OCI-LY7 (cell line): ENCODE results near the gene UNC5A. TPM values are rescaled to one million over a fixed set of nuclear protein-coding genes. Genes with fewer than 3 reads are reported as not detected.

Source experiments
- BruUV-seq: library from RNA; stranded (reverse); fragments of 400-500 nt; replicated peaks from 2 replicates; lab custom pipeline; 2021; lab: Mats Ljungman, UMichigan
- CTCF ChIA-PET: fragments of 300-600 bp; sonication (Branson Sonifier 250); formaldehyde crosslinking; loops from one replicate; lab custom pipeline; 2022; ENCODE audit warnings: antibody characterized with exemption; ENCODE audit not compliant: unreplicated experiment; lab: Charles Lee
- POLR2A ChIA-PET: fragments of 300-600 bp; sonication (Branson Sonifier 250); formaldehyde crosslinking; loops from one replicate; lab custom pipeline; 2022; ENCODE audit warnings: antibody characterized with exemption; lab: Charles Lee
- DNase-seq: peaks from one replicate; pipeline ENCODE4 v3.0.0-alpha.2; 2015; ENCODE audit warnings: low spot score
- H2AFZ ChIP-seq: fragments of 200-600 bp; sonication (generic), shearing (Covaris generic); 2 replicates; pipeline ENCODE4 v1.6.1; 2014; ENCODE audit warnings: mild to moderate bottlenecking, antibody characterized with exemption, low read length, moderate library complexity
- H3K27ac ChIP-seq: fragments of 200-600 bp; sonication (generic); 2 replicates; pipeline ENCODE4 v1.5.1; 2014; ENCODE audit warnings: mixed run types, low read depth, mild to moderate bottlenecking, moderate library complexity, low read length, inconsistent platforms; ENCODE audit not compliant: poor library complexity, severe bottlenecking
- H3K36me3 ChIP-seq: fragments of 200-600 bp; sonication (generic); 2 replicates; pipeline ENCODE4 v1.6.1; 2014; ENCODE audit warnings: mild to moderate bottlenecking, antibody characterized with exemption, low read length, moderate library complexity, mixed read lengths; ENCODE audit not compliant: insufficient read depth
- H3K4me1 ChIP-seq: fragments of 200-600 bp; sonication (generic); 2 replicates; pipeline ENCODE4 v1.5.1; 2014; ENCODE audit warnings: mild to moderate bottlenecking, low read length; ENCODE audit not compliant: insufficient read depth, poor library complexity, severe bottlenecking
- H3K4me2 ChIP-seq: fragments of 200-600 bp; sonication (generic); 2 replicates; pipeline ENCODE4 v1.6.1; 2014; ENCODE audit warnings: mild to moderate bottlenecking, low read length
- H3K4me3 ChIP-seq: fragments of 200-600 bp; sonication (generic); 2 replicates; pipeline ENCODE4 v1.5.1; 2014; ENCODE audit warnings: mild to moderate bottlenecking, low read depth, low read length; ENCODE audit not compliant: poor library complexity, severe bottlenecking
- H3K79me2 ChIP-seq: fragments of 200-600 bp; sonication (generic); 2 replicates; pipeline ENCODE4 v1.6.1; 2016; ENCODE audit warnings: low read depth, mild to moderate bottlenecking, low read length, moderate library complexity, mixed read lengths; ENCODE audit not compliant: insufficient read depth
- H3K9me2 ChIP-seq: fragments of 200-600 bp; sonication (generic); 2 replicates; pipeline ENCODE4 v1.6.1; 2016; ENCODE audit warnings: mild to moderate bottlenecking, low read length, mixed read lengths; ENCODE audit not compliant: insufficient read depth
- H3K9me3 ChIP-seq: fragments of 200-600 bp; sonication (generic); 2 replicates; pipeline ENCODE4 v1.6.1; 2014; ENCODE audit warnings: mild to moderate bottlenecking, mixed run types, low read length, mixed read lengths
- H4K20me1 ChIP-seq: fragments of 200-600 bp; sonication (generic); 2 replicates; pipeline ENCODE4 v1.6.1; 2014; ENCODE audit warnings: mild to moderate bottlenecking, antibody characterized with exemption, low read length, moderate library complexity, mixed read lengths; ENCODE audit not compliant: insufficient read depth
- EZH2phosphoT487 ChIP-seq: fragments of 200-600 bp; sonication (generic); IDR thresholded peaks from 2 replicates; pipeline ENCODE4 v1.6.1; 2018; ENCODE audit warnings: low read depth, borderline replicate concordance, mild to moderate bottlenecking, mixed run types, antibody characterized with exemption, low read length, moderate library complexity, mixed read lengths
- intact Hi-C: fragments of 100-400 bp; cut with micrococcal nuclease; formaldehyde crosslinking; loops from one replicate; pipeline ENCODE4 v1.10.0; 2022; ENCODE audit not compliant: unreplicated experiment
- total RNA-seq, 2 experiments: library from RNA; depleted of rRNA in 1 of 2; stranded (reverse); fragments of >200 nt in 1 of 2; shearing (Covaris generic) in 1 of 2; gene quantifications; 2 replicates each; pipeline ENCODE4 v1.2.3, GENCODE V29; 2014 to 2022
- TF ChIP-seq, protein P1 (sequence below): fragments of 200-600 bp; sonication (generic); conservative IDR thresholded peaks from 2 replicates; pipeline ENCODE4 v1.5.1; 2014; ENCODE audit warnings: mild to moderate bottlenecking, antibody characterized with exemption, low read length, moderate library complexity, mixed read lengths

UNC5A gene
- total RNA-seq, 2 experiments from 2014 or later, result not detected

DNA sequence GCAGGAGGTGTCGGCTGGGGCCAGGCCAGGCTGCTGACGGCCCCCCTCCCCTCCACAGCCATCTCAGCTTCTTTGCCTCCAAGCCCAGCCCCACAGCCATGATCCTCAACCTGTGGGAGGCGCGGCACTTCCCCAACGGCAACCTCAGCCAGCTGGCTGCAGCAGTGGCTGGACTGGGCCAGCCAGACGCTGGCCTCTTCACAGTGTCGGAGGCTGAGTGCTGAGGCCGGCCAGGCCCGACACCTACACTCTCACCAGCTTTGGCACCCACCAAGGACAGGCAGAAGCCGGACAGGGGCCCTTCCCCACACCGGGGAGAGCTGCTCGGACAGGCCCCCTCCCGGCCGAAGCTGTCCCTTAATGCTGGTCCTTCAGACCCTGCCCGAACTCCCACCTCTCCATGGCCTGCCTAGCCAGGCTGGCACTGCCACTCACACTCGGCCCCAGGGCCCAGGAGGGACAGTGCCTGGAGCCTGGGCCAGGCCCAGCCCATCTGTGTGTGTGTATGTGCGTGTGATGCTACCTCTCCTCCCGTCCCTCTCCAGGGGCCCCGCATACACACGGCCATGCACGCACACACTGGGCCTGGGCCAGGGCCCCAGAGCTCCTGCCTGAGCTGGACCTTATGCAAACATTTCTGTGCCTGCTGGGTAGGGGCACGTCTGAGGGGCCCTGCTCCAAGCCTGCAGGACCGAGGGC is 69.5 kb downstream of the UNC5A start:
- no peak overlapping the region for H2AFZ ChIP-seq
- DNase-seq, result no peak
- TF ChIP-seq, protein P1, sequence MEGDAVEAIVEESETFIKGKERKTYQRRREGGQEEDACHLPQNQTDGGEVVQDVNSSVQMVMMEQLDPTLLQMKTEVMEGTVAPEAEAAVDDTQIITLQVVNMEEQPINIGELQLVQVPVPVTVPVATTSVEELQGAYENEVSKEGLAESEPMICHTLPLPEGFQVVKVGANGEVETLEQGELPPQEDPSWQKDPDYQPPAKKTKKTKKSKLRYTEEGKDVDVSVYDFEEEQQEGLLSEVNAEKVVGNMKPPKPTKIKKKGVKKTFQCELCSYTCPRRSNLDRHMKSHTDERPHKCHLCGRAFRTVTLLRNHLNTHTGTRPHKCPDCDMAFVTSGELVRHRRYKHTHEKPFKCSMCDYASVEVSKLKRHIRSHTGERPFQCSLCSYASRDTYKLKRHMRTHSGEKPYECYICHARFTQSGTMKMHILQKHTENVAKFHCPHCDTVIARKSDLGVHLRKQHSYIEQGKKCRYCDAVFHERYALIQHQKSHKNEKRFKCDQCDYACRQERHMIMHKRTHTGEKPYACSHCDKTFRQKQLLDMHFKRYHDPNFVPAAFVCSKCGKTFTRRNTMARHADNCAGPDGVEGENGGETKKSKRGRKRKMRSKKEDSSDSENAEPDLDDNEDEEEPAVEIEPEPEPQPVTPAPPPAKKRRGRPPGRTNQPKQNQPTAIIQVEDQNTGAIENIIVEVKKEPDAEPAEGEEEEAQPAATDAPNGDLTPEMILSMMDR, result no peak
- no peak for TF ChIP-seq EZH2phosphoT487
- H3K4me2 ChIP-seq, result no peak overlapping the region
- H3K79me2 ChIP-seq, result no peaks in the 10 kb centered on the region
- H4K20me1 ChIP-seq, result no peaks in the 10 kb centered on the region
- CTCF ChIA-PET, result no interaction called here
- no peaks in the 10 kb centered on the region for H3K9me3 ChIP-seq
- H3K4me1 ChIP-seq, result peaks cover 3% of the 10 kb centered on the region
- BruUV-seq, result no TSS peak
- no peaks in the 10 kb centered on the region for H3K36me3 ChIP-seq
- H3K4me3 ChIP-seq, result no peak overlapping the region
- intact Hi-C loops, result no loop called here
- POLR2A ChIA-PET, result no interaction called here
- H3K27ac ChIP-seq, result no peak overlapping the region
- H3K9me2 ChIP-seq, result no peaks in the 10 kb centered on the region

DNA sequence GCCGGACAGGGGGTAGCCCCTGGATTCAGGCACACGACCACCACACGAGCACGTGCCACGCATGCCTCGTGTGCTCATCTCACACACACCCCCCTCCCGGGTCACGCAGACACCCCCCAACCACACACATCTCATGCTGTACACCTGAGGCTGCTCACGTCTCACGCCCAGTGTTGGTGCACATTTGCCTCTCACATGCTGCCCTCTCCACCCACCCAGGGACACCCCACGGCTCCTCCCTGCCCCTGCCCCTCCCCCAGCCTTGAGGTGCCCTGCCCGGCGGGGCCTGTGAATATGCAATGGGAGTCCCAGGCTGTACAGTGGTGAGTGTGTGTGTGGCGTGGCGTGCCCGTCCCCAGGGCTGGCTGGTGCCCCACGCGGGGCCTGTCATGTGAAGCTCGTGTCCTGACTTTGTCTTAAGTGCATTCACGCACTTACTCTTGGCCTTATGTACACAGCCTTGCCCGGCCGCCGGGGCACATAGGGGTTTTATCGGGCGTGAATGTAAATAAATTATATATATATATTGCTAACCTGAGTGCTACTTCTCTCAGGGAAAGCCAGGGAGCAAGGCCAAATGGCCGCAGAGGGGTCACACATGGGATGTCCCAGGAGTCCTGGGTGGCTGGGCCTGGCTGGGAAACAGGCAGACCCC is 70.1 kb downstream of the UNC5A start:
- BruUV-seq, result no TSS peak

More for the DNA sequence above, 70.1 kb downstream of the UNC5A start:
- H3K27ac ChIP-seq, result no peak overlapping the region
- H2AFZ ChIP-seq, result no peak overlapping the region
- ChIA-PET POLR2A (no interaction called here), CTCF (no interaction called here)
- no peak overlapping the region for H3K4me2 ChIP-seq
- no peaks in the 10 kb centered on the region for H3K36me3 ChIP-seq
- H3K79me2 ChIP-seq, result no peaks in the 10 kb centered on the region
- no peaks in the 10 kb centered on the region for H4K20me1 ChIP-seq
- DNase-seq, result no peak
- intact Hi-C loops, result no loop called here
- no peaks in the 10 kb centered on the region for H3K9me3 ChIP-seq
- peaks cover 10% of the 10 kb centered on the region for H3K4me1 ChIP-seq
- no peaks in the 10 kb centered on the region for H3K9me2 ChIP-seq
- H3K4me3 ChIP-seq, result no peak overlapping the region
- no peak for TF ChIP-seq EZH2phosphoT487
- TF ChIP-seq, protein P1, result no peak
